Fibroblast of lung (primary cell): ENCODE data around the gene STMN3. TPM values are rescaled to one million over a fixed set of nuclear protein-coding genes. Genes with fewer than 3 reads are reported as not detected.
A peak's percentile ranks its signal among the peaks of the same experiment; 100 is the strongest.
"Not testable (repeated sequence)": the region's sequence is repeated elsewhere in the genome, so short reads cannot be mapped to it uniquely, and the experiment has no call there.

Source experiments
- DNase-seq, 2 donors: peaks; one replicate each; pipeline versions ENCODE4 v3.0.0 to v3.0.0-alpha.2; 2010; ENCODE audit warnings: low read depth in 2 of 2
- H2AFZ ChIP-seq: 2 replicates; pipeline ENCODE4 v1.5.1; 2012; ENCODE audit warnings: low read length, control low read depth, inconsistent platforms
- H3K27ac ChIP-seq: 2 replicates; pipeline ENCODE4 v1.5.1; 2011; ENCODE audit warnings: low read length, control low read depth; ENCODE audit not compliant: insufficient read depth
- H3K27me3 ChIP-seq: 2 replicates; pipeline ENCODE4 v1.5.1; 2011; ENCODE audit warnings: mild to moderate bottlenecking, low read length; ENCODE audit not compliant: control insufficient read depth, insufficient read depth
- H3K36me3 ChIP-seq: 2 replicates; pipeline ENCODE4 v1.5.1; 2011; ENCODE audit warnings: low read length; ENCODE audit not compliant: control insufficient read depth, insufficient read depth
- H3K4me1 ChIP-seq: 2 replicates; pipeline ENCODE4 v1.5.1; 2011; ENCODE audit warnings: low read length; ENCODE audit not compliant: control insufficient read depth, insufficient read depth; ENCODE audit errors: extremely low read depth
- H3K4me2 ChIP-seq: 2 replicates; pipeline ENCODE4 v1.5.1; 2011; ENCODE audit warnings: low read length, control low read depth; ENCODE audit not compliant: insufficient read depth; ENCODE audit errors: extremely low read depth
- H3K4me3 ChIP-seq, 4 experiments: fragments of 200-600 bp in 1 of 4; sonication (generic) in 1 of 4; replicated peaks in 1 of 4; 2 replicates each; pipeline ENCODE4 v1.5.1; 2011 to 2016; ENCODE audit warnings: low read length in 4 of 4, low read depth in 3 of 4, mild to moderate bottlenecking in 3 of 4, control low read depth in 2 of 4, inconsistent platforms in 1 of 4, mixed read lengths in 1 of 4; ENCODE audit not compliant: insufficient read depth in 1 of 4; ENCODE audit errors: control extremely low read depth in 1 of 4
- H3K79me2 ChIP-seq: 2 replicates; pipeline ENCODE4 v1.5.1; 2012; ENCODE audit warnings: mild to moderate bottlenecking, low read length, inconsistent platforms; ENCODE audit not compliant: control insufficient read depth, insufficient read depth
- H3K9ac ChIP-seq: 2 replicates; pipeline ENCODE4 v1.5.1; 2011; ENCODE audit warnings: mild to moderate bottlenecking, low read length, control low read depth; ENCODE audit not compliant: insufficient read depth
- H3K9me3 ChIP-seq: 2 replicates; pipeline ENCODE4 v1.5.1; 2012; ENCODE audit warnings: low read depth, low read length; ENCODE audit not compliant: control insufficient read depth, insufficient read depth
- H4K20me1 ChIP-seq: 2 replicates; pipeline ENCODE4 v1.5.1; 2011; ENCODE audit warnings: low read length; ENCODE audit not compliant: control insufficient read depth, insufficient read depth; ENCODE audit errors: extremely low read depth
- CTCF ChIP-seq, 2 donors: IDR thresholded peaks in 1 of 2; conservative IDR thresholded peaks in 1 of 2; 1 replicate in 1 of 2; 2 replicates in 1 of 2; pipeline ENCODE4 v1.5.1; 2011 to 2012; ENCODE audit warnings: low read length in 2 of 2, control low read depth in 1 of 2, inconsistent platforms in 1 of 2, low read depth in 1 of 2, mild to moderate bottlenecking in 1 of 2
- EZH2 ChIP-seq: IDR thresholded peaks from 2 replicates; pipeline ENCODE4 v1.5.1; 2012; ENCODE audit warnings: low read length, control low read depth, mild to moderate bottlenecking; ENCODE audit errors: missing control alignments
- polyA plus RNA-seq, 2 donors: library from polyadenylated mRNA; depleted of rRNA in 1 of 2; stranded (reverse) in 1 of 2; unstranded in 1 of 2; fragments of >200 nt; gene quantifications; 2 replicates each; pipeline ENCODE4 v1.2.1, GENCODE V29; 2011 to 2012; ENCODE audit warnings: missing spikeins in 1 of 2
- total RNA-seq: library from RNA; depleted of rRNA; stranded (reverse); fragments of >200 nt; gene quantifications from 2 replicates; pipeline ENCODE4 v1.2.1, GENCODE V29; 2014

Gene STMN3
- total and polyA plus RNA-seq, 2 donors (not counting 1 experiment from before 2014, with no cell fraction given) = 3.7 to 34.3 TPM

GRCh38 chr20:63617876-63618265, 35.4 kb downstream of the STMN3 start:
- H2AFZ ChIP-seq = no peak overlapping the region
- no peak overlapping the region for H3K27ac ChIP-seq
- H3K4me1 ChIP-seq = no peaks in the 10 kb centered on the region
- peaks cover 7% of the 10 kb centered on the region for H3K36me3 ChIP-seq
- no peaks in the 10 kb centered on the region for H3K27me3 ChIP-seq
- no peaks in the 10 kb centered on the region for H4K20me1 ChIP-seq
- no peaks in the 10 kb centered on the region for H3K9me3 ChIP-seq
- H3K4me2 ChIP-seq = no peak overlapping the region
- peaks cover 34% of the 10 kb centered on the region for H3K79me2 ChIP-seq
- no peak overlapping the region for H3K4me3 ChIP-seq
- DNase-seq = no peak
- no peak overlapping the region for H3K9ac ChIP-seq
- no peak for TF ChIP-seq EZH2
- no peak for TF ChIP-seq CTCF (conservative IDR thresholded peaks at IDR 0.05 in 1 of 2, IDR thresholded peaks at IDR 0.05 in 1 of 2; ENCODE audit: low read depth in 1 of 2, low read length in 2 of 2)

- Histone ChIP-seq H3K27ac (no peak overlapping the region), H3K27me3 (no peaks in the 10 kb centered on the region), H4K20me1 (no peaks in the 10 kb centered on the region), H3K4me1 (no peaks in the 10 kb centered on the region), H3K36me3 (peaks cover 7% of the 10 kb centered on the region), H3K9ac (no peak overlapping the region), H3K4me3 (no peak overlapping the region), H2AFZ (no peak overlapping the region), H3K79me2 (peaks cover 31% of the 10 kb centered on the region), H3K4me2 (no peak overlapping the region), H3K9me3 (no peaks in the 10 kb centered on the region)
- TF ChIP-seq CTCF (conservative IDR thresholded peaks at IDR 0.05 in 1 of 2, IDR thresholded peaks at IDR 0.05 in 1 of 2; ENCODE audit: low read depth in 1 of 2, low read length in 2 of 2) (no peak), EZH2 (no peak)
- DNase-seq = no peak
Observed at GRCh38 chr20:63617092-63617875, 35.9 kb downstream of the STMN3 start.

- H3K4me1 ChIP-seq, H3K4me2 ChIP-seq, H3K9ac ChIP-seq, H3K4me3 ChIP-seq, H3K9me3 ChIP-seq, DNase-seq, H3K27ac ChIP-seq, H4K20me1 ChIP-seq, H3K36me3 ChIP-seq, H3K27me3 ChIP-seq, H2AFZ ChIP-seq: not testable (repeated sequence)
- TF ChIP-seq CTCF (conservative IDR thresholded peaks at IDR 0.05 in 1 of 2, IDR thresholded peaks at IDR 0.05 in 1 of 2; ENCODE audit: low read depth in 1 of 2, low read length in 2 of 2) = peak; percentile 13 to 33
- H3K79me2 ChIP-seq = peaks cover 15% of the 10 kb centered on the region
Observed at GRCh38 chr20:63613863-63614594, 39.2 kb downstream of the STMN3 start.
